ENCODE measurements around the gene VGLL3. TPM values are rescaled to one million over a fixed set of nuclear protein-coding genes. Genes with fewer than 3 reads are reported as not detected.

Gene VGLL3
- total and polyA plus RNA-seq, 9 donors, result 7.7 to 36.3 (median 20.4) TPM

DNA sequence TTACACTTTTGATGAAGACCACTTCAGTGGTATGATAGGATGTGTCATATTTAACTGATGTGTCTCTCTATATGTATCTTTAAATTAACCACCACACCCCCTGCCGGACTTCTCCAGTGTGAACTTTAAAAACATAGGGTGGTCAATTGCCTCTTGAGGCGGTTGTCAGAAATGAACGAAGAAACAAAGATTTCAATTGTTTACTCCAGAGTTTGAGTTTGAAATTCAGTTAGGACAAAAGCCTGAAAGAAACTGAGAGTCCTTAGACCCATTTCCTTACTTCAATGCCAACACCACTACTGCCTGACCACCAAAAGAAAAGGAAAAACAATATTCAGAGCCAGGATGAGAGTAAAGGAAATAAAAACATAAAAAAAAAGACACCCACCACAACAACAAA, 40.2 kb downstream of the VGLL3 start:
- no peak overlapping the region for H3K27ac ChIP-seq
- DNase-seq, result no peak
- H3K4me3 ChIP-seq, result no peak overlapping the region
- no peaks in the 10 kb centered on the region for H3K27me3 ChIP-seq
- H3K9me3 ChIP-seq, result no peaks in the 10 kb centered on the region
- TF ChIP-seq POLR2A (IDR thresholded peaks at IDR 0.05) (no peak), EP300 (IDR thresholded peaks at IDR 0.05) (no peak)
- TF ChIP-seq, protein P1, sequence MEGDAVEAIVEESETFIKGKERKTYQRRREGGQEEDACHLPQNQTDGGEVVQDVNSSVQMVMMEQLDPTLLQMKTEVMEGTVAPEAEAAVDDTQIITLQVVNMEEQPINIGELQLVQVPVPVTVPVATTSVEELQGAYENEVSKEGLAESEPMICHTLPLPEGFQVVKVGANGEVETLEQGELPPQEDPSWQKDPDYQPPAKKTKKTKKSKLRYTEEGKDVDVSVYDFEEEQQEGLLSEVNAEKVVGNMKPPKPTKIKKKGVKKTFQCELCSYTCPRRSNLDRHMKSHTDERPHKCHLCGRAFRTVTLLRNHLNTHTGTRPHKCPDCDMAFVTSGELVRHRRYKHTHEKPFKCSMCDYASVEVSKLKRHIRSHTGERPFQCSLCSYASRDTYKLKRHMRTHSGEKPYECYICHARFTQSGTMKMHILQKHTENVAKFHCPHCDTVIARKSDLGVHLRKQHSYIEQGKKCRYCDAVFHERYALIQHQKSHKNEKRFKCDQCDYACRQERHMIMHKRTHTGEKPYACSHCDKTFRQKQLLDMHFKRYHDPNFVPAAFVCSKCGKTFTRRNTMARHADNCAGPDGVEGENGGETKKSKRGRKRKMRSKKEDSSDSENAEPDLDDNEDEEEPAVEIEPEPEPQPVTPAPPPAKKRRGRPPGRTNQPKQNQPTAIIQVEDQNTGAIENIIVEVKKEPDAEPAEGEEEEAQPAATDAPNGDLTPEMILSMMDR (IDR thresholded peaks at IDR 0.05), result no peak
- intact Hi-C loops (cut with DNase I), result no loop called here
- no peaks in the 10 kb centered on the region for H3K36me3 ChIP-seq
- WGBS, 3 donors, result 94 to 97% (median 95%) methylated on average over 3 of the region's 3 CpGs
- H3K4me1 ChIP-seq (ENCODE audit: insufficient read depth), result no peaks in the 10 kb centered on the region

DNA sequence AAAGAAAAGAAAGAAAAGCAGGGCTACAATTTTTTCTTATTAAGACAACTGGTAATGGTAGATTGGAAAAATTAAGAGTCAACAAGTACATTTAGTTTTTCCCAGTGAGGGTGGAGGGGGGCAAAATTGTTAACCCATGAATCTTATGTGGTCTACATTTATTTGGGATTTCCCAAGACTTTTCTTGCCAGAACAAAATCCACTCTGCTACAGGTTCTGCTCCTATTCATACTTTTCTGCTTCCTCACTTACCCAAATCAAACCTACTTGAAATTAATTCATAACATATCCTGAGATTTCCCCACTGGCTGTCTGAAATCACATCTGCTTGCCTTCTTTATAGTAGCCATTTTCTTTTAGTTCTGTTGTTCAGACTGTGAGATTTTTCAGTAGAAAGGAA, 41.1 kb downstream of the VGLL3 start:
- DNase-seq, result no peak
- no peak overlapping the region for H3K4me3 ChIP-seq
- intact Hi-C loops (cut with DNase I), result no loop called here
- H3K36me3 ChIP-seq, result no peaks in the 10 kb centered on the region
- TF ChIP-seq, protein P1 (IDR thresholded peaks at IDR 0.05), result no peak
- TF ChIP-seq POLR2A (IDR thresholded peaks at IDR 0.05), result no peak
- no peak for TF ChIP-seq EP300 (IDR thresholded peaks at IDR 0.05)
- H3K4me1 ChIP-seq (ENCODE audit: insufficient read depth), result no peaks in the 10 kb centered on the region
- no peak overlapping the region for H3K27ac ChIP-seq
- no peaks in the 10 kb centered on the region for H3K27me3 ChIP-seq
- no peaks in the 10 kb centered on the region for H3K9me3 ChIP-seq

DNA sequence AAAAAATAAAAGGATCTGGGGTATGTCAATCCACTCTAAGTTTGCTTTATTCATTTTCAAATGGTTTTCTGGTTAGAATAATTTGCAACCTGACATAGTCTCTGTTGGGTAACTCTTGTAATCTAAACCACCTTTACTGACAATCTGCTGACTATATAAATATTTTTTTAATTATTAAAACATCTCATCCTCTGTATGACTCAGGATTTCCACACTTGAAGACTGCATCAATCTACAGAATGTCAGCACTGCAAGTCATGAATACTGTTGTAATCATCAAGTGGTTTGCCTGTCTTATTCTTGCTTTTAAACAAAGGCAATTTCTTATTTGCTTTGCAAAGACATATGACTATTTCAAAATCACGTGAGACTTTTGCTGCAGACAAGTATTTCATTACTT, 42.1 kb downstream of the VGLL3 start:
- no peaks in the 10 kb centered on the region for H3K4me1 ChIP-seq (ENCODE audit: insufficient read depth)
- H3K27ac ChIP-seq, result no peak overlapping the region
- intact Hi-C loops (cut with DNase I), result no loop called here
- H3K36me3 ChIP-seq, result no peaks in the 10 kb centered on the region
- no peaks in the 10 kb centered on the region for H3K27me3 ChIP-seq
- TF ChIP-seq, protein P1 (IDR thresholded peaks at IDR 0.05), result no peak
- TF ChIP-seq EP300 (IDR thresholded peaks at IDR 0.05) (no peak), POLR2A (IDR thresholded peaks at IDR 0.05) (no peak)
- H3K9me3 ChIP-seq, result no peaks in the 10 kb centered on the region
- 79 to 94% (median 94%) methylated on average over 1 of the region's 1 CpG for WGBS, 3 donors
- H3K4me3 ChIP-seq, result no peak overlapping the region
- no peak for DNase-seq

DNA sequence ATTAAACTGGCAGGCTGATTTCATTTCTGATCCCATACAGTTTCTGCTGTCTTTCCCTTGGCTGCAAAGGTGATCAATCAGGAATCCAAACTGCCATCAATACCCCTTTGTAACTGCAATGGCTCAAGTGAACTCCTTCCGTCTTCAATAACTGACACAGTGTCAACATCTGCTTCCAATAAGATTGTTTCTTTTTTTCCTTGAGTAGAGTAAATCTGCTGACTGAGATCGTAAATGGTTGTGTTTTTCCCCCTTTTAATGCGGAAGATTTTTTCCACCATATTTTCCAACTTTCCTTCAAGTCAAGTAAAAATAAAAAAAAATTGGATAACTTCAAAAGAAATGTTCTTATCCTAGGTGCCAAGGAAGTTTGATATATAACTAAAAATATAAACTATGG, 48.7 kb downstream of the VGLL3 start:
- no peak overlapping the region for H3K4me3 ChIP-seq
- intact Hi-C loops (cut with DNase I), result no loop called here
- no peak for DNase-seq
- peaks cover 3% of the 10 kb centered on the region for H3K4me1 ChIP-seq (ENCODE audit: insufficient read depth)
- TF ChIP-seq, protein P1 (IDR thresholded peaks at IDR 0.05), result no peak
- no peak for TF ChIP-seq POLR2A (IDR thresholded peaks at IDR 0.05)
- TF ChIP-seq EP300 (IDR thresholded peaks at IDR 0.05), result no peak
- 80 to 93% (median 91%) methylated on average over 3 of the region's 3 CpGs for WGBS, 3 donors
- no peaks in the 10 kb centered on the region for H3K36me3 ChIP-seq
- no peaks in the 10 kb centered on the region for H3K27me3 ChIP-seq
- no peaks in the 10 kb centered on the region for H3K9me3 ChIP-seq
- H3K27ac ChIP-seq, result no peak overlapping the region
